AG09309 (cell line): ENCODE measurements around the gene PDZD7.

ENCODE experiments used
- DNase-seq: peaks from one replicate; pipeline ENCODE4 v3.0.0-alpha.2; 2010; ENCODE audit warnings: low read depth
- H3K4me3 ChIP-seq: 2 replicates; pipeline ENCODE4 v1.5.1; 2011; ENCODE audit warnings: mild to moderate bottlenecking, low read depth, low read length, moderate library complexity; ENCODE audit not compliant: control insufficient read depth
- TF ChIP-seq, protein P1 (sequence below): IDR thresholded peaks from 2 replicates; pipeline ENCODE4 v1.5.1; 2011; ENCODE audit warnings: mild to moderate bottlenecking, low read depth, low read length, inconsistent platforms; ENCODE audit not compliant: insufficient read depth, control insufficient read depth; ENCODE audit errors: missing control alignments

PDZD7 gene

DNA sequence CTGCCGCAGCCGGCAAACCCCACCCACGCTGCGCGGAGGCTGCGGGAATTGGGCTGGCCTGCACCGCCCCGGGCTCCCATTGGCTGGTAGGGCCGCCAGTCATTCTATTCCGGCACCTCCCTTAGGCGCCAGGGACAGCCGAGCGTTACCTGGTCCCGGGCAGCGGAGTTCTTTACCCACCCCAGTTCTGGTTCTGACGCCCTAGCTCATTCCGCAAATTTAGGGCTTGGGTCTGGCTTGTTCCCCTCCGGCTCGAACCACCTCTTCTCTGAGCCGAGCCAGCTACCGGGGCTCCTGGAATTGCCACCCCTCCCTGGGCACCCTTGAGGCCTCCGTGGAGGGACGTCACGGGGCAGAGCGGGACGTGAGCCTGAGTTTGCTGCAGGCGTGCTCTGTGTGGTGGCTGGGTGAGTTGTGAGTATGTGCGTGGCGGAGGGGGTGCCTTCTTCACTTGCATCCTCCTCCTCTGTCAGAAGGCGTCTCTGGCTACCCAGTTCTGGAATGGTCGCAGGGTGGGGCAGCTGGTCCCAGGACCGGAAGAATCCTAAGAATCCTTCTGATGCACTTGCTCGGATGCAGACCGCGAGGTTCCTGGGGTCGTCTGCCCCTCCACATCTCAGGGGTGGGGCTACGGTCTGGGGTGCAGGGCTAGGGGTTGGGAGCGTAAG is at the start of gene PDZD7, which contains the start of gene SFXN3:
Gene PDZD7 (minus strand): TSS at position 2 of the 668 bp plus-strand sequence. CDS start 910 bp downstream, outside the sequence.
Gene SFXN3 (plus strand): TSS at position 107 of the 668 bp plus-strand sequence. CDS start 3,461 bp downstream, outside the sequence.
- no peak for DNase-seq
- TF ChIP-seq, protein P1, sequence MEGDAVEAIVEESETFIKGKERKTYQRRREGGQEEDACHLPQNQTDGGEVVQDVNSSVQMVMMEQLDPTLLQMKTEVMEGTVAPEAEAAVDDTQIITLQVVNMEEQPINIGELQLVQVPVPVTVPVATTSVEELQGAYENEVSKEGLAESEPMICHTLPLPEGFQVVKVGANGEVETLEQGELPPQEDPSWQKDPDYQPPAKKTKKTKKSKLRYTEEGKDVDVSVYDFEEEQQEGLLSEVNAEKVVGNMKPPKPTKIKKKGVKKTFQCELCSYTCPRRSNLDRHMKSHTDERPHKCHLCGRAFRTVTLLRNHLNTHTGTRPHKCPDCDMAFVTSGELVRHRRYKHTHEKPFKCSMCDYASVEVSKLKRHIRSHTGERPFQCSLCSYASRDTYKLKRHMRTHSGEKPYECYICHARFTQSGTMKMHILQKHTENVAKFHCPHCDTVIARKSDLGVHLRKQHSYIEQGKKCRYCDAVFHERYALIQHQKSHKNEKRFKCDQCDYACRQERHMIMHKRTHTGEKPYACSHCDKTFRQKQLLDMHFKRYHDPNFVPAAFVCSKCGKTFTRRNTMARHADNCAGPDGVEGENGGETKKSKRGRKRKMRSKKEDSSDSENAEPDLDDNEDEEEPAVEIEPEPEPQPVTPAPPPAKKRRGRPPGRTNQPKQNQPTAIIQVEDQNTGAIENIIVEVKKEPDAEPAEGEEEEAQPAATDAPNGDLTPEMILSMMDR, result no peak

DNA sequence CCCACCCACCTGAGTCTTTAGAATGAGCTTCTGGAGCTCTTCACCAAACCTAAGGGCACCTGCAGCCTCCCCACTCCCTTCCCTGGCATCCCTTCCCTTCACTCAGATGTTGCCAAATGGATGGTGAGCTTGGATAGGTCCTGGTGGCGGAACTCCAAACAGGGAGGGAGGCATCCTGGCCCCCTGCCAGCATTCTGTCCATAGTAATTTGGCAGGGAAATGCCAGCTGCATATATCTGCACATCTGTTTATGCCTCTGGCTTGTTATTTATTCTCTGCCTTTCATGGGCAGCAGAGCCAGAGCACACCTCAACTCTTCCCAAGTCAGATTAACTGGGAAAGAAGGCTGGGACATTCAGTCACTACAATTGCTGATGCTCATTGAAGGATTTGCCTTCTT is 48.9 kb upstream of the PDZD7 start:
- TF ChIP-seq, protein P1, result no peak
- H3K4me3 ChIP-seq, result no peak overlapping the region
- no peak for DNase-seq

More for the DNA sequence above, at the start of gene PDZD7, which contains the start of gene SFXN3:
- H3K4me3 ChIP-seq, result peak within 1 kb of the TSS; percentile 79

DNA sequence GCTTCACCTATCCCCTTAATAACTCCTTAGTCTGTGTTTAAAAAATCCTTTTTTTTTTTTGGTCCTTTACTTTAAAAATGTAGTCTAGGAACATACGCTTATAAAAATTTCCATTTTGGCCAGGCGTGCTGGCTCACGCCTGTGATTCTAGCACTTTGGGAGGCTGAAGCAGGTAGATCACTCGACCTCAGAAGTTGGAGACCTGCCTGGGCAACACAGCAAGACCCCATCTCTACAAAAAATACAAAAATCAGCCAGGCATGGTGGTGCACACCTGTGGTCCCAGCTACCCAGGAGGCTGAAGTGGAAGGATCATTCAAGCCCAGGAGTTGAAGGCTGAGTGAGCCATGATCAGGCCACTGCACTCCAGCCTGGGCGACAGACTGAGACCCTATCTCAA is 45.7 kb upstream of the PDZD7 start:
- TF ChIP-seq, protein P1, result no peak
- no peak overlapping the region for H3K4me3 ChIP-seq
- DNase-seq, result no peak

DNA sequence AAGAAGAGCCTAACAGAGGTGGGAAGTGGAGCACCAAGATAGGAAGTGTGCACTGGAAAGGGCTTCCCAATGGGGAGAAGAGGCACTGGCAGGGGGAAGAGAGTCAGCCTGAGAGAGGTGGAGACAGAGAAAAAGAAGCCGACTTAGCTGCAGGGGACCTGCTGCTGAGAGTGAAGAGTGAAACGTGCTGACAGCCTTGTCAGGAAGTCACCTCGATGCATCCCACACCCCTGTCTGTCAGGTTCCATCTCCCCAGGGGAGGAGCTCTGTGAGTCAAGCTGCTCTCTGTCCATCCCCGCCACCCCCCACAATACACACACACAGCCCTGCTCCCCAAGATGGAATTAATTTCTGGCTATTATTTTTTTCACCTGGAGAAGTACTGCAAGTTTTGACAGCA is 44.8 kb upstream of the PDZD7 start:
- DNase-seq, result no peak
- TF ChIP-seq, protein P1, result no peak
- no peak overlapping the region for H3K4me3 ChIP-seq

DNA sequence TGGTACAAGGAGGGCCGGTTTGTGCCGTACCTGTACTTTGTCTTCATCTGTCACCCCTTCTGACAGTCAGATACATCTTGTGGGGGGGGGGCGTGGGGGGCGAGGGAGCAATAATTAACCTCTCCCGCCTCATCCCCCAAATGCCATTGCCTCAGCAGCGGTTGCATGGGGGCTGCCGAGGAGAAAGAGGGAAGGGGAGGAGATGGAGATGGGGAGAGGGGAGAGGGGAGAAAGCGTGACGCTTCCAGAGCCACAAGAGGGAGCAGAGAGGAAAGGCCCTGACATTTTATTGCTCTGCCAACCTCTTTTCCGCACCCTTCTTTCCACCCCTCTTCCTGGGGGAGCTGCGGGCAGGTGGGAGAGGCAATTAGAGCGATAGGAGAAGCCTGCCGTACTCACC is 42.7 kb upstream of the PDZD7 start:
- no peak overlapping the region for H3K4me3 ChIP-seq
- no peak for DNase-seq
- TF ChIP-seq, protein P1, result no peak

DNA sequence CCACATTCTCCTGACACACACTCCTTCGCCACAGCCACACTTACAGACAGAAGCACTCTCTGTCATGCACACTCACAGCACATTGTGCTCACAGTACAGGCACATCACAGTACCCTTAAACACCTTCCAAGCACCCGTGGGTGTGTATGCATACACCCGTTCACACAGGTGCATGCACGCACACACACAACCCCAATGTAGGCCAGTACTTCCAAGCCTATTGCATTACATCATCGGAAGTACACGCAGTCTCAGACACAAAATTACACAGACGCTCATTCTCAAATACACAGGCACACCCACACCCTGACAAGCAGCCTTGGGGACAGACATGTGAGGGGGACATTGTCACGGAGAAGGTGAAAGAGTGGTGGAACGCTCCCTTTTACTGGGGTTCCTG is 42.0 kb upstream of the PDZD7 start:
- H3K4me3 ChIP-seq, result no peak overlapping the region
- TF ChIP-seq, protein P1, result no peak

More for the DNA sequence above, 42.0 kb upstream of the PDZD7 start:
- no peak for DNase-seq
